GM19438 (cell line): ENCODE results near the gene RAB11FIP4.
A peak's percentile ranks its signal among the peaks of the same experiment; 100 is the strongest.

Experiments used
- ATAC-seq: cut with Tn5 transposase; IDR thresholded peaks from one replicate; pipeline ENCODE4 v1.9.1; 2021; ENCODE audit warnings: low read depth; ENCODE audit not compliant: unreplicated experiment

Gene RAB11FIP4

DNA sequence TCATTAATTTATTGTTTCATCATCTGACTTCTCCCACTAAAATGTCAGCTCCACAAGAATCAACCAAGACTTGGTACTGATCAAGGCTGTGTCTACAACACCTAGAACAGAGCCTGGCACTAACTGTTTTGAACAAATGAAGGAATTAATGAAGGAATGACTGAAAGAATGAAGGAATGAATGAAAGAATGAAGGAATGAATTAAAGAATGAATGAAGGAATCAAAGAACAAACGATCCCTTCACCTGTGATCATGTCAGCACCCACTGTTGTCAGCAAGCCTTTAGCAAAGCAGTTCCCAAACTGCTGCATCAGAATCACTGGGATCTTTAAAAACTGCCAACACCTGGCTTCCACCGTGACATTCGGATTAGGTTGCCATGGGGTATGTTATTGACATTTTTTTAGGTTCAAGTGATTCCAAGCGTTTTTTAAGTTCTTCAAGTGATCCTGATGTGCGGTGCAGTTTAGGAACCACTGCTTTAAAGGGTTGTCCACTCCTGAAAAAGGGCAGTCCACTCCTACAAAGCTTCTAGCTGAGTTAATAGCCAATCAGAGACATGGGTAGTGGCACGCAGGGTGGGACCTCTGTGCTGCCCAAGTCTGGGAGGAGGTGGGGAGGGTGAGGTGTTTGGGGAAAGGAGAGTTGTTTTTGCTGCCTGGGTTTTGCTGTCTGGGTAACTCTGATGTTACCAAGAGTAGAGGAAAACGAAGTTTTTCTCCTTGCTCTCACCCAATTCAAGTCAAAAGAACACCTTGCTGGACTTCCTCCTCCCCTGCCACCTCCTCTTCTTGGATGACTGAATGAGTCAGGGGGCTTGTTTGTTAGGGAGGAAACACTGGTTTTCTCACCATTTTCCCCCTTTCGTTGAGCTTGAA, 89.7 kb downstream of the RAB11FIP4 start:
- no peak for ATAC-seq

- ATAC-seq: no peak
Observed at GRCh38 chr17:31481783-31482081, 90.3 kb downstream of the RAB11FIP4 start.

GRCh38 chr17:31484821-31485220, 93.3 kb downstream of the RAB11FIP4 start:
- ATAC-seq: no peak

DNA sequence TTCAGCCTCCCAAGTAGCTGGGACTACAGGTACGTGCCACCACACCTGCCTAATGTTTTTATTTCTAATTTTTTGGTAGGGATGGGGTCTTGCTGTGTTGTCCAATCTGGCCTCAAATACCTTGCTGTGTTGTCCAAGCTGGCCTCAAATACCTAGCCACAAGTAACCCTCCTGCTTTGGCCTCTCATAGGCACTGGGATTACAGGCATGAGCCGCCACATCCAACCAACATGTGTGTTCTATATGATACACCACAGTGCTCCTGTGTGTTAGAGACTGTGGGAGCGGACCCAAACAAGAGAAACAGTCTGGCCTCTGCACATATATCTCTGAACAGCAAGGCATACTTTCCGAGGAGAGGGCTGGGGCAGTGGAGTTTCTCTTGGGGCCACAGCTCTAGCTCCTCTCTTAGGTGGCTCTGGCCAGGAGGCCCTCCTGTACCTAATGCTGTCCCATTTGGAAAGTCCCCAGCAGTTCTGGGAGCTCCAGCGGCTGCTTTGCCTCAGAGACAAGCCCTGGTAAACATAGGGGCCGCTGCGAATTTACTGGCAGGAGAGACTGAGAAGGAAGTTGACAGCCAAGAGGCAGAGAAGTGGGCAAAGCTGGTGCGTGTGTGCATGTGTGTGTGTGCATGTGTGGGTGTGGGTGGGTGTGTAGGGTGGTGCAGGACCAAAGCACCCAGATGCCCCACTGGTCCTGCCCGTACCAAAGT, 95.0 kb downstream of the RAB11FIP4 start:
- ATAC-seq: no peak

- ATAC-seq: no peak
Observed at GRCh38 chr17:31487063-31487647, 95.7 kb downstream of the RAB11FIP4 start.

GRCh38 chr17:31487648-31488263, 96.3 kb downstream of the RAB11FIP4 start:
- ATAC-seq: peak; percentile 57

DNA sequence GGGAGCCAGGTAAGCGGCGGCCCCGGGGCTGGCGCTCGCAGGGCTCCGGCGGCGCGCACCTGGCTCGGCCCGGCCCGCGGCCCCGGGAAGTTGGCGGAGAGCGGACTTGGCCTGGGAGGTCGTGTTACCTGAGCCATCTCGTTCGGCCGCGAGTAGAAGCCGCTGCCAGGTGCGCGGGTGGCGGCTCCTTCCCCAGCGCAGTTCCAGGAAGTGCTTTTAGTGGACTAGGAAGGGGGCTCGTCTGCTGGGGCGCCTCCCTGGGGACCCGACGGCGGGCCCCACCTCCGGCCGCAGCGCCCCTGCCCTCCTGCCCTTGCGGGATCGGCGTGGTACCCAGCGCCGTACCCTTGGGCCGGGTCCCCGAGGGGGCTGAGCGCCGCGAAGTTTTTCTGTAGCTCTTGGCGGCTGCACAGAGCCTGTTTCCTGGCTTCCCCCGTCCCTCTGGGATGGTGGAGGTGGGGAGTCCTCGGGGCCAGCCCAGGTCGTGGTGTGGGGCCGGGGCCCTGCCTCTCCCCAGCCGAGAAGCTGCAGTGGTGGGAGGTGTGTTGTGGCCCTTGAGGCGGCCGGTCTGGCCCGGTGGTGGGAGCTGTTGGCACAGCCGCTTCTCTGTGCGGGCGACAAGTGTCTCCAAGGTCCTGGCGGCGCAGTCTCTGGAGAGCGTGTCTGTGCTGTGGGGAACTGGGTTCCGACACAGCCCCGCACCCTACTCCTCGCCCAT, 96.9 kb downstream of the RAB11FIP4 start:
- ATAC-seq: peak; percentile 14

DNA sequence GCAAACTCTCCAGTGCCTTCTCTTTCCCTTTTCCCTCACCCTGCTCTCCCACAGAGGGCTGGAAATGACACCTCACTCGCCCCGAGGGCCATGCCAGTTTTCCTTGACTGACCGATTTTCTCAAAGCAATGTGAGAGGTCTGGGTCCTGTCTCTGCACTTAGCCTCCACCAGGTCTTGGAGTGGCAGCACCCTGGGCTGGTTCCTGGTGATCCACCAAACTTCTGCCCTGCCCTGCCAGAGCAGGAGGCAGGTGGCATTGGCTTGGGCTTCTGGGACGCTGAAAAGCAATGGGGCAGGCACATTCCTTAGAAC, 97.5 kb downstream of the RAB11FIP4 start:
- no peak for ATAC-seq

- no peak for ATAC-seq
Observed at GRCh38 chr17:31489295-31490018, 98.0 kb downstream of the RAB11FIP4 start.

DNA sequence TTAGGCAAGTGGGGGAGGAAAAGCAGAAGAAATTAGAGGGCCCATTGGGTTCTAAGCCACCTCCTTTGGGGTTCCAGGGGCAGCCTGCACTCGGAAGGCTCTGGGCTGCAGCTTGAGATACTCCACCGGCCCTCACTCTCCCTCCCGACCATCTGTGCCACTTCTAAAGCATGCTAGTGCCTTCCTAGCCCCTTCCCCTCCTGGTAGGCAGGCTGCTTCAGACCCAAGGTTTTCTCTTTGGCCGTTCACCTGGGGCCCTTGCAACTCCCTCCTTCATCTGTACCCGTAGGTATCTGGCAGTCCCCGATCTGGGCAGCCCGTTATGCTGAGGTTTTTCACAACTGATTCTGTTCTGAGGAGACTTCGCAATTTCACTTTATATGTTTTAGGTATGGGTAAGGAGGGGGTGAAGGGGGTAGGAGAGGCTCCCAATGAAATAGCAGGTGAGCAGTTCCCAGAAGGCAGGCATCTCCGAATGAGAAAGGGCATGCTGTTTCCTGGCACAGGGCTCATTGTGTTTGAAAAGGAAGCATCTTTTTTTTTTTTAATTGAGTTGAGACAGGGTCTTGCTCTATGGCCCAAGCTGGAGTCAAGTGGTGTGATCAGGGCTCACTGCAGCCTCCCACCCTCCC, 98.7 kb downstream of the RAB11FIP4 start:
- no peak for ATAC-seq

GRCh38 chr17:31490671-31491375, 99.3 kb downstream of the RAB11FIP4 start:
- ATAC-seq: no peak

- no peak for ATAC-seq
Observed at GRCh38 chr17:31491376-31492131, 100.1 kb downstream of the RAB11FIP4 start.

DNA sequence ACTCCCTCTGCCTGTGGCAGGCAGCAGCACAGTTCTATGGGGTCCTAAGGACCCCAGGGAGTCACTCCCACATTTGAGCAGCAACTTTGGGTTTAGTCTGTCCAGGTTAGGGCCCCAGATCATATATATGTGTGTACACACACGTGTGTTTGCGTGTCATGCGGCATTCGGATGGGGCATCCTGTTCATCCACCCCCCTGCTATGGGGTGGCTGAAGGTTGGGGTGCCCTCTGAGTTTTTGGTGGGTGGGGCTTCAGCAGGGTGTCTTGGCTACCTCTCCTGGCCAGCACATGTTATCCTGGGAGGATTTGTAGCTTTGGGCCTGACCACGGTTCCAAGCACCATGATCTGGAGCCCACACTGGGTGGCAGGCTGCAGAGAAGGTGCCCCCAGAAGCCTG, 100.7 kb downstream of the RAB11FIP4 start:
- no peak for ATAC-seq

GRCh38 chr17:31492880-31493655, 101.6 kb downstream of the RAB11FIP4 start:
- ATAC-seq: no peak

DNA sequence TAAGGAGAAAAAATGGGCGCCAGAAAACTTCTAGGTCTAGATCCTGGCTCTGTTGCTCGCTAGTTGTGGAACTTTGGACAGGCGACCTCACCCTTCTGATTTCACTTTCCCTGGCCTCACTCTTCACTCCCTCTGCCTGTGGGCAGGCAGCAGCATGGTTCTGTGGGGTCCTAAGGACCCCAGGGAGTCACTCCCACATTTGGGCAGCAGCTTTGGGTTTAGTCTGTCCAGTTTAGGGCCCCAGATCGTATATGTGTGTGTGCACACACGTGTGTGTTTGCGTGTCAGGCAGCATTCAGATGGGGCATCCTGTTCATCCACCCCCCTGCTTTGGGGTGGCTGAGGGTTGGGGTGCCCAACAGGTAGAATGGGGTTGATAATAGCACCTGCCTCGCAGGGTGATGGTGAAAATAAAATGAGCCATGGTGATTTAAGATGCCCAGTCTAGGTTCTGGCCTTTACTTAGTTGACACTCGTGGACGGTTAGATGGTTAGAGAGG, 102.2 kb downstream of the RAB11FIP4 start:
- ATAC-seq: no peak

GRCh38 chr17:31494259-31495021, 103.0 kb downstream of the RAB11FIP4 start:
- ATAC-seq: no peak
